Esophagus muscularis mucosa (tissue), 4 donors: ENCODE results near the gene PTPRJ. TPM values are rescaled to one million over a fixed set of nuclear protein-coding genes. Genes with fewer than 3 reads are reported as not detected.

Experiments used
- DNase-seq: peaks from one replicate; pipeline ENCODE4 v3.0.0-alpha.2; 2017; ENCODE audit errors: extremely low spot score
- H3K27ac ChIP-seq, 4 donors: fragments of 200-600 bp; sonication (generic); replicated peaks in 1 of 4; 1 replicate in 3 of 4; 2 replicates in 1 of 4; pipeline ENCODE4 v1.5.1; 2016 to 2019; ENCODE audit warnings: mild to moderate bottlenecking in 1 of 4
- H3K27me3 ChIP-seq, 4 donors: fragments of 200-600 bp; sonication (generic); one replicate each; pipeline versions ENCODE4 v1.5.1 to v1.6.0; 2016 to 2019
- H3K36me3 ChIP-seq, 4 donors: fragments of 200-600 bp; sonication (generic); one replicate each; pipeline ENCODE4 v1.5.1; 2016 to 2019
- H3K4me1 ChIP-seq, 4 donors: fragments of 200-600 bp; sonication (generic); one replicate each; pipeline ENCODE4 v1.5.1; 2016 to 2019
- H3K4me3 ChIP-seq, 4 donors: fragments of 200-600 bp; sonication (generic); 1 replicate in 2 of 4; 2 replicates in 2 of 4; pipeline ENCODE4 v1.5.1; 2016 to 2019; ENCODE audit warnings: mild to moderate bottlenecking in 4 of 4, moderate library complexity in 1 of 4
- H3K9me3 ChIP-seq, 4 donors: fragments of 200-600 bp; sonication (generic); 1 replicate in 3 of 4; 2 replicates in 1 of 4; pipeline ENCODE4 v1.5.1; 2016 to 2019
- CTCF ChIP-seq, 3 experiments: fragments of 200-600 bp in 2 of 3; fragments of 450-650 bp in 1 of 3; sonication (generic) in 2 of 3; IDR thresholded peaks; one replicate each; pipeline ENCODE4 v1.5.1; 2017 to 2019; ENCODE audit warnings: antibody characterized with exemption in 3 of 3, mild to moderate bottlenecking in 2 of 3, moderate library complexity in 1 of 3
- EP300 ChIP-seq: sonication (generic); formaldehyde crosslinking; IDR thresholded peaks from one replicate; pipeline ENCODE4 v1.6.1; 2017; ENCODE audit warnings: antibody characterized with exemption
- POLR2A ChIP-seq: fragments of 450-650 bp; IDR thresholded peaks from one replicate; pipeline ENCODE4 v1.6.1; 2017; ENCODE audit warnings: antibody characterized with exemption, moderate library complexity, mild to moderate bottlenecking, low read depth
- POLR2AphosphoS5 ChIP-seq, 2 donors: sonication (generic); formaldehyde crosslinking; IDR thresholded peaks; one replicate each; pipeline ENCODE4 v1.6.1; 2017; ENCODE audit warnings: antibody characterized with exemption in 2 of 2
- WGBS: methylation state at CpG from one replicate; pipeline ENCODE4 v1.1.5; 2018; 5-methylcytosine and 5-hydroxymethylcytosine counted together
- intact Hi-C: fragments of 100-400 bp; cut with DNase I; formaldehyde crosslinking; loops from one replicate; pipeline ENCODE4 v1.15.1; 2023
- total RNA-seq, 4 donors: library from RNA; depleted of rRNA; stranded (reverse); fragments of >200 nt; gene quantifications; one replicate each; pipeline versions ENCODE4 v1.1.0 to v1.2.1, GENCODE V29; 2016

The PTPRJ gene
- total RNA-seq, 4 donors from 2014 or later = 8.3 to 14.1 (median 10.5) TPM

GRCh38 chr11:47998345-47998732 is 18.0 kb downstream of the PTPRJ start:
- H3K9me3 ChIP-seq = no peaks in the 10 kb centered on the region
- DNase-seq = no peak
- TF ChIP-seq EP300 = no peak
- TF ChIP-seq POLR2AphosphoS5 (IDR thresholded peaks at IDR 0.05) = no peak
- no peak for TF ChIP-seq POLR2A
- TF ChIP-seq CTCF (IDR thresholded peaks at IDR 0.05) = no peak
- H3K4me1 ChIP-seq = peaks cover 6 to 24% (median 17%) of the 10 kb centered on the region in 4 donors
- intact Hi-C loops = no loop called here
- no peak overlapping the region for H3K4me3 ChIP-seq
- no peaks in the 10 kb centered on the region for H3K36me3 ChIP-seq
- WGBS = 98% methylated on average over 5 of the region's 5 CpGs
- H3K27ac ChIP-seq = no peak overlapping the region
- H3K27me3 ChIP-seq = no peaks in the 10 kb centered on the region

- intact Hi-C loops = no loop called here
- H3K4me1 ChIP-seq = peaks cover 10 to 26% (median 17%) of the 10 kb centered on the region in 4 donors
- no peak overlapping the region for H3K27ac ChIP-seq
- DNase-seq = no peak
- WGBS = 93% methylated on average over 2 of the region's 2 CpGs
- H3K27me3 ChIP-seq = no peaks in the 10 kb centered on the region
- TF ChIP-seq POLR2AphosphoS5 (IDR thresholded peaks at IDR 0.05) = no peak
- TF ChIP-seq CTCF (IDR thresholded peaks at IDR 0.05) = no peak
- no peak for TF ChIP-seq EP300
- no peak for TF ChIP-seq POLR2A
- H3K36me3 ChIP-seq = no peaks in the 10 kb centered on the region
- H3K9me3 ChIP-seq = no peaks in the 10 kb centered on the region
- H3K4me3 ChIP-seq = no peak overlapping the region
These were observed 18.5 kb downstream of the PTPRJ start for GRCh38 chr11:47998733-47999359.

GRCh38 chr11:48000432-48000831 is 20.1 kb downstream of the PTPRJ start:
- no peak for DNase-seq

GRCh38 chr11:48001438-48002021 is 21.2 kb downstream of the PTPRJ start:
- 83% methylated on average over 2 of the region's 2 CpGs for WGBS
- peaks cover 26 to 52% (median 32%) of the 10 kb centered on the region in 4 donors for H3K4me1 ChIP-seq
- H3K4me3 ChIP-seq = no peak overlapping the region
- TF ChIP-seq CTCF (IDR thresholded peaks at IDR 0.05) = no peak
- no peak for TF ChIP-seq EP300
- no peak for TF ChIP-seq POLR2AphosphoS5 (IDR thresholded peaks at IDR 0.05)
- no peak for TF ChIP-seq POLR2A
- intact Hi-C loops = no loop called here
- no peak overlapping the region for H3K27ac ChIP-seq
- H3K9me3 ChIP-seq = no peaks in the 10 kb centered on the region
- no peak for DNase-seq
- no peaks in the 10 kb centered on the region for H3K27me3 ChIP-seq
- no peaks in the 10 kb centered on the region for H3K36me3 ChIP-seq

More at GRCh38 chr11:48000432-48000831, 20.1 kb downstream of the PTPRJ start:
- Histone ChIP-seq H3K27ac (no peak overlapping the region), H3K4me1 (peaks cover 15 to 42% (median 23%) of the 10 kb centered on the region in 4 donors), H3K27me3 (no peaks in the 10 kb centered on the region), H3K9me3 (no peaks in the 10 kb centered on the region), H3K36me3 (no peaks in the 10 kb centered on the region), H3K4me3 (no peak overlapping the region)
- 99% methylated on average over 5 of the region's 5 CpGs for WGBS
- intact Hi-C loops = no loop called here
- TF ChIP-seq POLR2AphosphoS5 (IDR thresholded peaks at IDR 0.05) (no peak), EP300 (no peak), CTCF (IDR thresholded peaks at IDR 0.05) (no peak), POLR2A (no peak)

- WGBS = 80% methylated on average over 4 of the region's 4 CpGs
- H3K4me3 ChIP-seq = no peak overlapping the region
- no peaks in the 10 kb centered on the region for H3K9me3 ChIP-seq
- TF ChIP-seq POLR2AphosphoS5 (IDR thresholded peaks at IDR 0.05) = no peak
- TF ChIP-seq CTCF (IDR thresholded peaks at IDR 0.05) = no peak
- TF ChIP-seq EP300 = no peak
- no peak for TF ChIP-seq POLR2A
- no peak for DNase-seq
- peaks cover 28 to 57% (median 39%) of the 10 kb centered on the region in 4 donors for H3K4me1 ChIP-seq
- no peaks in the 10 kb centered on the region for H3K27me3 ChIP-seq
- no peaks in the 10 kb centered on the region for H3K36me3 ChIP-seq
- no peak overlapping the region for H3K27ac ChIP-seq
- intact Hi-C loops = no loop called here
These were observed 22.2 kb downstream of the PTPRJ start for GRCh38 chr11:48002561-48002960.
